ENCODE data around the gene PVR.

PVR gene

GRCh38 chr19:44701228-44701627, 57.5 kb downstream of the PVR start:
- no peak for DNase-seq (ENCODE audit: low read depth)
- TF ChIP-seq CTCF (conservative IDR thresholded peaks at IDR 0.05; ENCODE audit: low read length), result no peak
- H3K4me3 ChIP-seq (ENCODE audit: low read length), result no peak overlapping the region

- TF ChIP-seq CTCF (conservative IDR thresholded peaks at IDR 0.05; ENCODE audit: low read length), result no peak
- DNase-seq (ENCODE audit: low read depth), result no peak
- no peak overlapping the region for H3K4me3 ChIP-seq (ENCODE audit: low read length)
Measured at GRCh38 chr19:44702551-44703176, 59.0 kb downstream of the PVR start.

GRCh38 chr19:44703336-44704078, 59.8 kb downstream of the PVR start:
- no peak for TF ChIP-seq CTCF (conservative IDR thresholded peaks at IDR 0.05; ENCODE audit: low read length)
- no peak overlapping the region for H3K4me3 ChIP-seq (ENCODE audit: low read length)

GRCh38 chr19:44704982-44705381, 61.3 kb downstream of the PVR start:
- TF ChIP-seq CTCF (conservative IDR thresholded peaks at IDR 0.05; ENCODE audit: low read length), result no peak
- no peak overlapping the region for H3K4me3 ChIP-seq (ENCODE audit: low read length)
- DNase-seq (ENCODE audit: low read depth), result no peak

More at GRCh38 chr19:44703336-44704078, 59.8 kb downstream of the PVR start:
- DNase-seq (ENCODE audit: low read depth), result no peak

- no peak for TF ChIP-seq CTCF (conservative IDR thresholded peaks at IDR 0.05; ENCODE audit: low read length)
- DNase-seq (ENCODE audit: low read depth), result no peak
- H3K4me3 ChIP-seq (ENCODE audit: low read length), result no peak overlapping the region
Measured at GRCh38 chr19:44705502-44706010, 61.8 kb downstream of the PVR start.

- DNase-seq (ENCODE audit: low read depth), result no peak
- no peak overlapping the region for H3K4me3 ChIP-seq (ENCODE audit: low read length)
- TF ChIP-seq CTCF (conservative IDR thresholded peaks at IDR 0.05; ENCODE audit: low read length), result no peak
Measured at GRCh38 chr19:44706506-44707236, 63.0 kb downstream of the PVR start.

Data from AG10803 (cell line).